Measurements from ENCODE around the gene IGF2.

The IGF2 gene

DNA sequence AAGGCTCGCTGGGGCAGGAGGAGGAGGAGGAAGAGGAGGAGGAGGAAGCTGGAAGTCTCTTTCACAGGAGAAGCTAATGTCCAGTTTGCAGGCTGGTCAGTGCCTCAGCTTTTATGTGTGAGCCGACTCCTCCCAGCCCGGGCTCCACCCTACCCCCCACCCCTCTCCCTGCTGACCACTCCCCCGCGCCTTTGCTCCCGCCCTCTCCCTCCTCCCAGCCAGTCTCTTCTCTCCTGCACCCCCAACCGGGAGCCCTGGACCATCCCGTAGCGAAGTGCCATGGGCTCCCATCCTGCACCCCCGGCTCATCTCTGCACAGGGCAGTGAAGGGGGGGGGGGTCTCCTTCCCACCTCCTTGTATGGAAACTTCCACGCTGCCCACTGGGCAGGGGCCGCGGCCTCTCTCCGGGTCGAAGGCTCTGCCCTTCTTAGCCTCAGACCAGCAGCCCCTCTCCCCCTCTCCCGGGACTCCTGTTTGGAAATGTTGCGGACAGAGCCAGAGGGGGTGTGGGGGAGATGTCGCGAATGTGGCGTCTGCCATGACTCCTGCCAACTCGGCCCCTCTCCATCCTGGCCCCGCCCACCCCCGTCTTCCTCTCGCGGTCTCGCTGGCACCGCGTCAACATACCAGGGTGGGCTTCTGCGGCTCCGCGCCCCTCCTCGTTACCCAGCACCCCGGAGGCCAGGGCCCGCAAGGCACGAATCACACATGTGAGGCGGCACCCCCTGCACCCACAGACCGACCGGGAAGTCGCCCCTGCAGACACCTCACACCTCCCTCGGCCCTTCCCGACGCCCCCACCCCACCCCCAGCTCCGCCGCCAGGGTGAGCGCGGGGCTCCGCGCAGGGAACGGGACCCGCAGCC is 1.8 kb downstream of the IGF2 start (continued):
- TF ChIP-seq, protein P1, sequence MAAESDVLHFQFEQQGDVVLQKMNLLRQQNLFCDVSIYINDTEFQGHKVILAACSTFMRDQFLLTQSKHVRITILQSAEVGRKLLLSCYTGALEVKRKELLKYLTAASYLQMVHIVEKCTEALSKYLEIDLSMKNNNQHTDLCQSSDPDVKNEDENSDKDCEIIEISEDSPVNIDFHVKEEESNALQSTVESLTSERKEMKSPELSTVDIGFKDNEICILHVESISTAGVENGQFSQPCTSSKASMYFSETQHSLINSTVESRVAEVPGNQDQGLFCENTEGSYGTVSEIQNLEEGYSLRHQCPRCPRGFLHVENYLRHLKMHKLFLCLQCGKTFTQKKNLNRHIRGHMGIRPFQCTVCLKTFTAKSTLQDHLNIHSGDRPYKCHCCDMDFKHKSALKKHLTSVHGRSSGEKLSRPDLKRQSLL (tag by site-specific recombination; IDR thresholded peaks at IDR 0.05), result no peak
- TF ChIP-seq ZNF600 (tag by site-specific recombination; IDR thresholded peaks at IDR 0.05) (no peak), ZNF366 (tag by site-specific recombination; conservative IDR thresholded peaks at IDR 0.05) (no peak), BCL11B (tag by site-specific recombination; IDR thresholded peaks at IDR 0.05; ENCODE audit: low read depth) (no peak), GLI4 (tag by site-specific recombination; IDR thresholded peaks at IDR 0.05) (no peak), ZNF677 (tag by site-specific recombination; IDR thresholded peaks at IDR 0.05) (no peak), ZNF174 (tag by site-specific recombination; IDR thresholded peaks at IDR 0.05) (no peak), ZNF24 (tag by site-specific recombination; IDR thresholded peaks at IDR 0.05) (no peak), ZNF571 (tag by site-specific recombination; IDR thresholded peaks at IDR 0.05) (no peak), ZBTB17 (tag by site-specific recombination; IDR thresholded peaks at IDR 0.05) (0 out of 2 replicates have a peak, but pooled peaks have one; percentile 23), KLF9 (tag by site-specific recombination; IDR thresholded peaks at IDR 0.05; ENCODE audit: low read depth) (peak; percentile 34; the same call in 1 of the 2 replicates), ZNF311 (tag by site-specific recombination; IDR thresholded peaks at IDR 0.05; ENCODE audit: borderline replicate concordance) (no peak), ZNF530 (tag by site-specific recombination; IDR thresholded peaks at IDR 0.05; ENCODE audit: low read depth) (no peak), ZNF621 (tag by site-specific recombination; IDR thresholded peaks at IDR 0.05) (no peak)
- TF ChIP-seq, protein P2, sequence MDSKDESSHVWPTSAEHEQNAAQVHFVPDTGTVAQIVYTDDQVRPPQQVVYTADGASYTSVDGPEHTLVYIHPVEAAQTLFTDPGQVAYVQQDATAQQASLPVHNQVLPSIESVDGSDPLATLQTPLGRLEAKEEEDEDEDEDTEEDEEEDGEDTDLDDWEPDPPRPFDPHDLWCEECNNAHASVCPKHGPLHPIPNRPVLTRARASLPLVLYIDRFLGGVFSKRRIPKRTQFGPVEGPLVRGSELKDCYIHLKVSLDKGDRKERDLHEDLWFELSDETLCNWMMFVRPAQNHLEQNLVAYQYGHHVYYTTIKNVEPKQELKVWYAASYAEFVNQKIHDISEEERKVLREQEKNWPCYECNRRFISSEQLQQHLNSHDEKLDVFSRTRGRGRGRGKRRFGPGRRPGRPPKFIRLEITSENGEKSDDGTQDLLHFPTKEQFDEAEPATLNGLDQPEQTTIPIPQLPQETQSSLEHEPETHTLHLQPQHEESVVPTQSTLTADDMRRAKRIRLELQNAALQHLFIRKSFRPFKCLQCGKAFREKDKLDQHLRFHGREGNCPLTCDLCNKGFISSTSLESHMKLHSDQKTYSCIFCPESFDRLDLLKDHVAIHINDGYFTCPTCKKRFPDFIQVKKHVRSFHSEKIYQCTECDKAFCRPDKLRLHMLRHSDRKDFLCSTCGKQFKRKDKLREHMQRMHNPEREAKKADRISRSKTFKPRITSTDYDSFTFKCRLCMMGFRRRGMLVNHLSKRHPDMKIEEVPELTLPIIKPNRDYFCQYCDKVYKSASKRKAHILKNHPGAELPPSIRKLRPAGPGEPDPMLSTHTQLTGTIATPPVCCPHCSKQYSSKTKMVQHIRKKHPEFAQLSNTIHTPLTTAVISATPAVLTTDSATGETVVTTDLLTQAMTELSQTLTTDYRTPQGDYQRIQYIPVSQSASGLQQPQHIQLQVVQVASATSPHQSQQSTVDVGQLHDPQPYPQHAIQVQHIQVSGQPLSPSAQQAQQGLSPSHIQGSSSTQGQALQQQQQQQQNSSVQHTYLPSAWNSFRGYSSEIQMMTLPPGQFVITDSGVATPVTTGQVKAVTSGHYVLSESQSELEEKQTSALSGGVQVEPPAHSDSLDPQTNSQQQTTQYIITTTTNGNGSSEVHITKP (tag by site-specific recombination; IDR thresholded peaks at IDR 0.05), result peak; percentile 83
- TF ChIP-seq, protein P3, sequence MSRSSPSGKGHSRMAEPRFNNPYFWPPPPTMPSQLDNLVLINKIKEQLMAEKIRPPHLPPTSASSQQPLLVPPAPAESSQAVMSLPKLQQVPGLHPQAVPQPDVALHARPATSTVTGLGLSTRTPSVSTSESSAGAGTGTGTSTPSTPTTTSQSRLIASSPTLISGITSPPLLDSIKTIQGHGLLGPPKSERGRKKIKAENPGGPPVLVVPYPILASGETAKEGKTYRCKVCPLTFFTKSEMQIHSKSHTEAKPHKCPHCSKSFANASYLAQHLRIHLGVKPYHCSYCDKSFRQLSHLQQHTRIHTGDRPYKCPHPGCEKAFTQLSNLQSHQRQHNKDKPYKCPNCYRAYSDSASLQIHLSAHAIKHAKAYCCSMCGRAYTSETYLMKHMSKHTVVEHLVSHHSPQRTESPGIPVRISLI (tag by site-specific recombination; IDR thresholded peaks at IDR 0.05), result no peak
- TF ChIP-seq, protein P4, sequence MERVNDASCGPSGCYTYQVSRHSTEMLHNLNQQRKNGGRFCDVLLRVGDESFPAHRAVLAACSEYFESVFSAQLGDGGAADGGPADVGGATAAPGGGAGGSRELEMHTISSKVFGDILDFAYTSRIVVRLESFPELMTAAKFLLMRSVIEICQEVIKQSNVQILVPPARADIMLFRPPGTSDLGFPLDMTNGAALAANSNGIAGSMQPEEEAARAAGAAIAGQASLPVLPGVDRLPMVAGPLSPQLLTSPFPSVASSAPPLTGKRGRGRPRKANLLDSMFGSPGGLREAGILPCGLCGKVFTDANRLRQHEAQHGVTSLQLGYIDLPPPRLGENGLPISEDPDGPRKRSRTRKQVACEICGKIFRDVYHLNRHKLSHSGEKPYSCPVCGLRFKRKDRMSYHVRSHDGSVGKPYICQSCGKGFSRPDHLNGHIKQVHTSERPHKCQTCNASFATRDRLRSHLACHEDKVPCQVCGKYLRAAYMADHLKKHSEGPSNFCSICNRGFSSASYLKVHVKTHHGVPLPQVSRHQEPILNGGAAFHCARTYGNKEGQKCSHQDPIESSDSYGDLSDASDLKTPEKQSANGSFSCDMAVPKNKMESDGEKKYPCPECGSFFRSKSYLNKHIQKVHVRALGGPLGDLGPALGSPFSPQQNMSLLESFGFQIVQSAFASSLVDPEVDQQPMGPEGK (tag by site-specific recombination; IDR thresholded peaks at IDR 0.05), result peak; percentile 69; the same call in 1 of the 2 replicates

DNA sequence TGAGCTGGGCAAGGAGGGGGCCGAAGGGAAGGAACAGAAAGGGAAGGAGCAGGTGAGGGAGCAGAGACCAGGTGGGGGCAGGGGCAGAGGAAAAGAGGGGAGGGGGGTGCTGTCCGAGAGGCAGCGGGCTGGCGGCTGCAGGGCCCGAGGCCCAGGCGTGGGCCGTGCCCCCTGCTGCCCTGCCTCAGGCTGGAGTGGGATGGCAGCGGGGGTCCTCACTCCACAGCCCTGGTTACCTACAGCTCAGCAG is 2.3 kb downstream of the IGF2 start:
- H3K4me3 ChIP-seq (ENCODE audit: low read depth, low read length), result no peak overlapping the region
- CTCF ChIA-PET, result interaction anchor here (0.6 to 1.6 kb wide), 3 partner anchors 15 to 304 kb away, joined by 3 to 6 read pairs (median 3); no protein-coding TSS in a partner anchor
- H3K27ac ChIP-seq (ENCODE audit: extremely low read depth, low read depth, low read length), result no peak overlapping the region
- TF ChIP-seq ZNF416 (tag by site-specific recombination; IDR thresholded peaks at IDR 0.05) (no peak), ZBTB17 (tag by site-specific recombination; IDR thresholded peaks at IDR 0.05) (no peak), ZNF76 (tag by site-specific recombination; IDR thresholded peaks at IDR 0.05; ENCODE audit: borderline replicate concordance, low read depth) (no peak), ZNF274 (IDR thresholded peaks at IDR 0.05; ENCODE audit: low read length) (no peak), ZNF274 (tag by site-specific recombination; IDR thresholded peaks at IDR 0.05; ENCODE audit: borderline replicate concordance) (no peak)
- TF ChIP-seq, protein P5, sequence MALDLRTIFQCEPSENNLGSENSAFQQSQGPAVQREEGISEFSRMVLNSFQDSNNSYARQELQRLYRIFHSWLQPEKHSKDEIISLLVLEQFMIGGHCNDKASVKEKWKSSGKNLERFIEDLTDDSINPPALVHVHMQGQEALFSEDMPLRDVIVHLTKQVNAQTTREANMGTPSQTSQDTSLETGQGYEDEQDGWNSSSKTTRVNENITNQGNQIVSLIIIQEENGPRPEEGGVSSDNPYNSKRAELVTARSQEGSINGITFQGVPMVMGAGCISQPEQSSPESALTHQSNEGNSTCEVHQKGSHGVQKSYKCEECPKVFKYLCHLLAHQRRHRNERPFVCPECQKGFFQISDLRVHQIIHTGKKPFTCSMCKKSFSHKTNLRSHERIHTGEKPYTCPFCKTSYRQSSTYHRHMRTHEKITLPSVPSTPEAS (tag by site-specific recombination; IDR thresholded peaks at IDR 0.05), result no peak
- POLR2A ChIA-PET, result interaction anchor here (0.5 to 0.9 kb wide), 2 partner anchors 264 to 802 kb away, joined by 3 read pairs; partner anchors contain the start of gene TSSC4
- H3K9me3 ChIP-seq (ENCODE audit: control insufficient read depth, insufficient read depth, low read depth, low read length), result no peaks in the 10 kb centered on the region
- no peaks in the 10 kb centered on the region for H3K4me1 ChIP-seq (ENCODE audit: control insufficient read depth, insufficient read depth, low read length)
- H3K36me3 ChIP-seq (ENCODE audit: control insufficient read depth in 2 of 2, insufficient read depth in 1 of 2, low read length in 2 of 2), result peaks cover 0 to 1% of the 10 kb centered on the region in 2 experiments; a peak in 1 of 3 replicates

All from HEK293 (cell line).